ENCODE measurements around the gene KLHL20.
"Not testable (repeated sequence)": the region's sequence is repeated elsewhere in the genome, so short reads cannot be mapped to it uniquely, and the experiment has no call there.

DNA sequence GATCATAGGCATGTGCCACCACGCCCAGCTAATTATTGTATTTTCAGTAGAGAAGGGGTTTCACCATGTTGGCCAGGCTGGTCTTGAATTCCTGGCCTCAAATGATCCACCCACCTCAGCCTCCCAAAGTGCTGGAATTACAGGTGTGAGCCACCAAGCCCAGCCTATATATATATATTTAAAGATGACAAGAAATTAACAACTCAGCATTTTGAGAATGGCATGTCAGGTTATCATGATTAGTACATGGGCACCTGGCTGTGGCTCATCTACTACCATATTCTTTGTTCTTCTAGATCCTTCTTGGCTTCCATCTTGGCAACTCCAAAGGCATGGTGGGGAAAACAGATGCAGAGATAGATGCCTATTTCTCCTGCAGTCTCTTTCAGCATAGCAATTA is 85.2 kb downstream of the KLHL20 start:
- TF ChIP-seq, protein P1, sequence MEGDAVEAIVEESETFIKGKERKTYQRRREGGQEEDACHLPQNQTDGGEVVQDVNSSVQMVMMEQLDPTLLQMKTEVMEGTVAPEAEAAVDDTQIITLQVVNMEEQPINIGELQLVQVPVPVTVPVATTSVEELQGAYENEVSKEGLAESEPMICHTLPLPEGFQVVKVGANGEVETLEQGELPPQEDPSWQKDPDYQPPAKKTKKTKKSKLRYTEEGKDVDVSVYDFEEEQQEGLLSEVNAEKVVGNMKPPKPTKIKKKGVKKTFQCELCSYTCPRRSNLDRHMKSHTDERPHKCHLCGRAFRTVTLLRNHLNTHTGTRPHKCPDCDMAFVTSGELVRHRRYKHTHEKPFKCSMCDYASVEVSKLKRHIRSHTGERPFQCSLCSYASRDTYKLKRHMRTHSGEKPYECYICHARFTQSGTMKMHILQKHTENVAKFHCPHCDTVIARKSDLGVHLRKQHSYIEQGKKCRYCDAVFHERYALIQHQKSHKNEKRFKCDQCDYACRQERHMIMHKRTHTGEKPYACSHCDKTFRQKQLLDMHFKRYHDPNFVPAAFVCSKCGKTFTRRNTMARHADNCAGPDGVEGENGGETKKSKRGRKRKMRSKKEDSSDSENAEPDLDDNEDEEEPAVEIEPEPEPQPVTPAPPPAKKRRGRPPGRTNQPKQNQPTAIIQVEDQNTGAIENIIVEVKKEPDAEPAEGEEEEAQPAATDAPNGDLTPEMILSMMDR (IDR thresholded peaks at IDR 0.05; ENCODE audit: insufficient read depth, low read depth, low read length) = not testable (repeated sequence)
- TF ChIP-seq EZH2 (IDR thresholded peaks at IDR 0.05; ENCODE audit: insufficient read depth, low read length) = not testable (repeated sequence)

Measured in astrocyte (in vitro differentiated cells and primary cell).